ENCODE measurements around the gene RPRM.
"Not testable (repeated sequence)": the region's sequence is repeated elsewhere in the genome, so short reads cannot be mapped to it uniquely, and the experiment has no call there.

- TF ChIP-seq TAF1, POLR2A, POLR2AphosphoS5 (IDR thresholded peaks at IDR 0.05; ENCODE audit: low read depth, low read length): not testable (repeated sequence)
These were observed 38.5 kb downstream of the RPRM start for GRCh38 chr2:153440090-153440489.

All from GM12891 (cell line).